HCT116 (cell line): Measurements from ENCODE around the gene NTSR2. TPM values are rescaled to one million over a fixed set of nuclear protein-coding genes. Genes with fewer than 3 reads are reported as not detected.
"Not testable (repeated sequence)": the region's sequence is repeated elsewhere in the genome, so short reads cannot be mapped to it uniquely, and the experiment has no call there.

Experiments
- ATAC-seq: fragments of 200-7000 bp; cut with Tn5 transposase; 2 replicates; pipeline ENCODE4 v1.9.1; 2020; ENCODE audit warnings: mild to moderate bottlenecking, moderate library complexity
- BruUV-seq: library from RNA; stranded (reverse); fragments of 400-500 nt; replicated peaks from 2 replicates; lab custom pipeline; 2021; lab: Mats Ljungman, UMichigan
- CTCF ChIA-PET: fragments of 300-600 bp; sonication (Branson Sonifier 250); formaldehyde crosslinking; loops from one replicate; lab custom pipeline; 2021; ENCODE audit warnings: antibody characterized with exemption; lab: Charles Lee
- POLR2A ChIA-PET: fragments of 300-600, 350-600 bp; sonication (Branson Sonifier 250); formaldehyde crosslinking; loops from one replicate; lab custom pipeline; 2021; ENCODE audit warnings: antibody characterized with exemption; lab: Charles Lee
- RAD21 ChIA-PET, 2 experiments: fragments of 300-600 bp; sonication (Branson Sonifier 250); formaldehyde crosslinking; loops; one replicate each; lab custom pipeline; 2023; ENCODE audit warnings: low total read pairs in 2 of 2; ENCODE audit not compliant: uncharacterized antibody in 2 of 2, unreplicated experiment in 2 of 2, low non-redundant PET in 1 of 2; lab: Charles Lee
- DNase-seq: peaks from one replicate; pipeline ENCODE4 v3.0.0-alpha.2; 2010; ENCODE audit warnings: low read depth, low spot score
- H2AFZ ChIP-seq: fragments of 200-600 bp; shearing (Covaris generic), sonication (generic); 2 replicates; pipeline ENCODE4 v1.6.1; 2017; ENCODE audit warnings: low read depth, mixed run types, mixed read lengths, antibody characterized with exemption, low read length; ENCODE audit not compliant: poor library complexity, severe bottlenecking
- H3K27ac ChIP-seq: 2 replicates; pipeline ENCODE4 v1.5.1; 2012; ENCODE audit warnings: low read depth, low read length
- H3K27me3 ChIP-seq: fragments of 200-600 bp; sonication (generic); 2 replicates; pipeline ENCODE4 v1.6.1; 2016; ENCODE audit warnings: mixed run types, low read length, mixed read lengths; ENCODE audit not compliant: insufficient read depth
- H3K36me3 ChIP-seq, 2 experiments: fragments of 200-500 bp in 1 of 2; fragments of 200-600 bp in 1 of 2; sonication (Bioruptor generic) in 1 of 2; sonication (generic) in 1 of 2; 2 replicates each; pipeline versions ENCODE4 v1.5.1 to v1.6.1; 2014 to 2016; ENCODE audit warnings: low read length in 2 of 2, inconsistent platforms in 1 of 2, mixed read lengths in 1 of 2, mixed run types in 1 of 2; ENCODE audit not compliant: insufficient read depth in 2 of 2, control insufficient read depth in 1 of 2
- H3K4me1 ChIP-seq, 2 experiments: fragments of 200-600 bp in 1 of 2; sonication (generic) in 1 of 2; 2 replicates each; pipeline versions ENCODE4 v1.5.1 to v1.6.1; 2012 to 2017; ENCODE audit warnings: low read length in 2 of 2, inconsistent platforms in 1 of 2, mild to moderate bottlenecking in 1 of 2, mixed read lengths in 1 of 2, mixed run types in 1 of 2, moderate library complexity in 1 of 2; ENCODE audit not compliant: insufficient read depth in 2 of 2, control insufficient read depth in 1 of 2
- H3K4me2 ChIP-seq: fragments of 200-600 bp; sonication (generic); 2 replicates; pipeline ENCODE4 v1.6.1; 2017; ENCODE audit warnings: mixed run types, low read length, mixed read lengths
- H3K4me3 ChIP-seq, 2 experiments: fragments of 200-600 bp in 1 of 2; sonication (generic) in 1 of 2; replicated peaks in 1 of 2; 2 replicates each; pipeline ENCODE4 v1.5.1; 2011 to 2016; ENCODE audit warnings: low read length in 2 of 2, control low read depth in 1 of 2, low read depth in 1 of 2, mild to moderate bottlenecking in 1 of 2, mixed read lengths in 1 of 2, mixed run types in 1 of 2
- H3K79me2 ChIP-seq: fragments of 200-600 bp; sonication (generic); 2 replicates; pipeline ENCODE4 v1.6.1; 2017; ENCODE audit warnings: mild to moderate bottlenecking, mixed run types, low read length, moderate library complexity, mixed read lengths; ENCODE audit not compliant: insufficient read depth
- H3K9ac ChIP-seq: fragments of 200-600 bp; sonication (generic); 2 replicates; pipeline ENCODE4 v1.6.1; 2016; ENCODE audit warnings: low read length, mixed read lengths
- H3K9me2 ChIP-seq: fragments of 200-600 bp; sonication (generic), shearing (Covaris generic); 2 replicates; pipeline ENCODE4 v1.6.1; 2017; ENCODE audit warnings: mixed run types, mild to moderate bottlenecking, moderate library complexity; ENCODE audit not compliant: insufficient read depth
- H3K9me3 ChIP-seq, 2 experiments: fragments of 200-500 bp in 1 of 2; fragments of 200-600 bp in 1 of 2; sonication (Bioruptor generic) in 1 of 2; sonication (generic) in 1 of 2; 2 replicates each; pipeline ENCODE4 v1.6.1; 2014 to 2017; ENCODE audit warnings: low read length in 2 of 2, mixed read lengths in 2 of 2, inconsistent platforms in 1 of 2, low read depth in 1 of 2, mild to moderate bottlenecking in 1 of 2, mixed run types in 1 of 2, moderate library complexity in 1 of 2; ENCODE audit not compliant: control insufficient read depth in 1 of 2, insufficient read depth in 1 of 2
- H4K20me1 ChIP-seq: fragments of 200-600 bp; sonication (generic), shearing (Covaris generic); 2 replicates; pipeline ENCODE4 v1.6.1; 2017; ENCODE audit warnings: mixed run types, mild to moderate bottlenecking, moderate library complexity; ENCODE audit not compliant: insufficient read depth
- CBX3 ChIP-seq: IDR thresholded peaks from 2 replicates; pipeline ENCODE4 v1.6.1; 2012; ENCODE audit warnings: low read depth
- CEBPB ChIP-seq: IDR thresholded peaks from 2 replicates; pipeline ENCODE4 v1.6.1; 2012; ENCODE audit warnings: low read depth
- EZH2 ChIP-seq: fragments of 200-600 bp; sonication (generic); IDR thresholded peaks from 2 replicates; pipeline ENCODE4 v1.6.1; 2017; ENCODE audit warnings: antibody characterized with exemption, mixed run types
- JUND ChIP-seq: IDR thresholded peaks from 2 replicates; pipeline ENCODE4 v1.6.1; 2012
- POLR2A ChIP-seq: IDR thresholded peaks from 2 replicates; pipeline ENCODE4 v1.7.0; 2011; ENCODE audit warnings: borderline replicate concordance; ENCODE audit not compliant: insufficient read depth, insufficient read length; ENCODE audit errors: extremely low read depth
- RAD21 ChIP-seq: IDR thresholded peaks from 2 replicates; pipeline ENCODE4 v1.6.1; 2012; ENCODE audit warnings: low read depth, mild to moderate bottlenecking
- SP1 ChIP-seq: IDR thresholded peaks from 2 replicates; pipeline ENCODE4 v1.6.1; 2012; ENCODE audit warnings: low read depth
- SRF ChIP-seq: IDR thresholded peaks from 2 replicates; pipeline ENCODE4 v1.6.1; 2012; ENCODE audit warnings: low read depth
- TCF7L2 ChIP-seq: IDR thresholded peaks from 2 replicates; pipeline ENCODE4 v1.7.0; 2011; ENCODE audit warnings: borderline replicate concordance, inconsistent platforms; ENCODE audit not compliant: insufficient read depth, insufficient read length; ENCODE audit errors: extremely low read depth
- ZNF274 ChIP-seq: fragments of 200-500 bp; sonication (Bioruptor generic); IDR thresholded peaks from 2 replicates; pipeline ENCODE4 v1.6.1; 2014; ENCODE audit warnings: mild to moderate bottlenecking, low read depth, low read length, inconsistent platforms
- intact Hi-C: fragments of 100-400 bp; cut with micrococcal nuclease; formaldehyde crosslinking; loops from 2 replicates; pipeline ENCODE4 v1.10.0; 2022
- total RNA-seq: library from RNA; stranded (reverse); gene quantifications from one replicate; pipeline ENCODE4 v1.2.1, GENCODE V29; 2021; ENCODE audit not compliant: unreplicated experiment

NTSR2 gene
- total RNA-seq, 1 experiment from 2014 or later = not detected

DNA sequence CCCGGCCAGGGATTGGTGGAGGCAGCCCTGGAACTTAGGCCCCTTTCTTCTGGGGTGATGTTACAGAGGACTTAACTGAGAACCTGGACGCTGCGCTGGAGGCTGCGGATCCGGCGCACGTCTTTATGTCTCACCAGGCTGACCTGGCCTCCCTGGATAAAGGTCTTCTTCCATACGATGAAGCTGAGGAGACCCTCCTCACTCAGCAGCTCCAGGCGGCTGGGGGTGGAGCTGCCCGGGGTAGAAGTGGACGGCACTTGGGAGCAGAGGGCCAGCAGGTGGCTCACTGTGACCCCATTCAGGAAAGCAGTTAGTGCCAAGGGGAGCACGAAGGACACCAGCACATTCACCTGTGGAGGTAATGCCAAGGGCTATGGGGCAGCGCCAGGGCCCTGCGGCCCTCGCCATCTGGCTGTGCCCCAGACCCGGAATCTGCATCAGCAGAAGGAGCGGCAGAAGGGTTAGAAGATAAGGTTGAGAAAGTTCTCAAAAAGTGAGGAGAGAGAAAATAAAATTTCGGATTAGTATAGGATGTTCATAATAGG is 8.0 kb downstream of the NTSR2 start:
- Histone ChIP-seq H3K27ac (no peak overlapping the region), H3K9me2 (no peaks in the 10 kb centered on the region), H3K27me3 (no peaks in the 10 kb centered on the region; the same call in 1 of the 2 replicates), H3K4me1 (no peaks in the 10 kb centered on the region), H3K79me2 (no peaks in the 10 kb centered on the region), H3K36me3 (no peaks in the 10 kb centered on the region), H3K4me2 (no peak overlapping the region), H3K9ac (no peak overlapping the region), H2AFZ (no peak overlapping the region), H3K4me3 (no peak overlapping the region), H4K20me1 (no peaks in the 10 kb centered on the region), H3K9me3 (peaks cover 0 to 10% of the 10 kb centered on the region in 2 experiments; a peak in 2 of 4 replicates)
- POLR2A ChIA-PET = no interaction called here
- CTCF ChIA-PET = no interaction called here
- ATAC-seq = no peak
- RAD21 ChIA-PET = no interaction called here
- no peak for DNase-seq
- TF ChIP-seq ZNF274 (no peak), TCF7L2 (no peak), JUND (no peak), RAD21 (no peak), EZH2 (no peak), POLR2A (no peak), CBX3 (no peak), SRF (no peak), SP1 (no peak), CEBPB (no peak)
- BruUV-seq = no TSS peak
- intact Hi-C loops = no loop called here

DNA sequence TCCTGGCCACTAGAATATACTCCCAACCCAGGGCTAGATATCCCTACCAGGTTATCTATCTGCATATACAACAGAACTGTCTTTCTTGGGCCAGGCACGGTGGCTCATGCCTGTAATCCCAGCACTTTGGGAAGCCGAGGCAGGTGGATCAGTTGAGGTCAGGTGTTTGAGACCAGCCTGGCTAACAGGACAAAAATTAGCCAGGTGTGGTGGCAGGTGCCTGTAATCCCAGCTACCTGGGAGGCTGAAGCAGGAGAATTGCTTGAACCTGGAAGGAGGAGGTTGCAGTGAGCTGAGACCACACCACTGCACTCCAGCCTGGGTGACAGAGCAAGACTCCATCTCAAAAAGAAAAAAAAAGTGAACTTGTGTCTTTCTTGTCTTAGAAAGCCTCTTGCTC is 9.6 kb downstream of the NTSR2 start:
- CTCF ChIA-PET, ATAC-seq, H3K27ac ChIP-seq, DNase-seq, H3K9me2 ChIP-seq, H3K79me2 ChIP-seq, RAD21 ChIA-PET, H4K20me1 ChIP-seq, H3K4me3 ChIP-seq, H3K27me3 ChIP-seq, H3K9ac ChIP-seq, intact Hi-C loops, H2AFZ ChIP-seq, H3K4me2 ChIP-seq, BruUV-seq, H3K4me1 ChIP-seq, POLR2A ChIA-PET, H3K36me3 ChIP-seq: not testable (repeated sequence)
- peaks cover 0 to 10% of the 10 kb centered on the region in 2 experiments; a peak in 2 of 4 replicates for H3K9me3 ChIP-seq
